Activated CD8-positive, alpha-beta memory T cell treated with anti-CD3 and anti-CD28 coated beads, Interleukin-2, amount 50 U/mL, for 1 hour (primary cell): ENCODE measurements around the gene FSTL5.

ENCODE experiments used
- DNase-seq: peaks from one replicate; pipeline ENCODE4 v3.0.0-alpha.2; 2020; ENCODE audit errors: extremely low read depth

The FSTL5 gene

GRCh38 chr4:161714022-161714751, 449.6 kb downstream of the FSTL5 start:
- DNase-seq = no peak

- DNase-seq = no peak
Observed at GRCh38 chr4:161704653-161705052, 459.1 kb downstream of the FSTL5 start.

DNA sequence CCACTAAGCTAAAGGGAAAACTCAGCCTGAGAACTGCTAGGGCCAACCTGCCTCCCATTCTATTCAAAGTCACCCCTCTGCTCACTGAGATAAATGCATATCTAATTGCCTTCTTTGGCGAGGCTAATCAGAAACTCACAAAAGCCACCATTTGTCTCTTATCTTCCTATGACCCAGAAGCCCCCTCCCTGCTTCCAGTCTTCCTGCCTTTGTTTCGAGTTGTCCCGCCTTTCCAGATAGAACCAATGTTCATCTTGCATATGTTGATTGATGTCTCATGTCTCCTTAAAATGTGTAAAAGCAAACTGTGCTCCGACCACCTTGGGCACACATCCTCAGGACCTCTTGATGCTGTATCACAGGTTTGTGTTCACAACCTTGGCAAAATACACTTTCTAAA, 459.8 kb downstream of the FSTL5 start:
- DNase-seq = no peak

DNA sequence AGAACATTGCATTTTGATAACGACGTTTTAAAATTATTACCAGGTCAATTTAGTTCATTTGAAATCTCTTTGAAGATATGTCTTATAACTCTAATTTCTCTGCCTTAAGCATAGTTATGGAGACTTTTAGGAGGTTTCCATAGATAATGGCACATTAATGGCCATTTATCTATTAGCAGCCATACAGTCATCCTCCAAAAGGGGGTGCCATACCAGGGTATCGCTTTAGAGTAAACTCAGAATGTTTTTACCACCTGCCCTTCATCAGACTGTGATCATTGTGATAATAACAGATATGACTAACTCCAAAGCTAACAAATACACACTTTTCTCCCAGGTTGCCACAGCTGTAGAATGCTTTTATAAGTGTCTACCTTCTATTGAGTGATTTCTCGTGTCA, 461.5 kb downstream of the FSTL5 start:
- no peak for DNase-seq

DNA sequence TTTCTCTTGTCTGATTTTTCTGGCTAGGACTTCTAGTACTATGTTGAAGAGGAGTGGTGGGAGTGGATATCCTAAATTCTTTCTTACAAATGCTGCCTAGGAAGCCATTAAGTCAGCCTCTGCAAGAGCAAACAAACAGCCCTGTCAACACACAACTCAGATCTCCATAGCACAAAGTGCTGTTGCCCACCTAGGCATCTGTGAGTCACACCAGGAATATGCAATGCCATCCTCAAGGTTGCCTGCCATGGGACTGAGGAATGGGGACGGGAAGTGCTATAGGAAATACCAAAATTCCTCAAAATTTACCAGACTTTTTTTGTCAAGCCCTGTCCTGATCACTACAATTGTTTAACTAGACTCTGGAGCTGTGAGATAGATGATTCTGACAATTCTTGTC, 466.9 kb downstream of the FSTL5 start:
- no peak for DNase-seq

GRCh38 chr4:161680146-161680545, 483.7 kb downstream of the FSTL5 start:
- DNase-seq = no peak

- no peak for DNase-seq
Observed at GRCh38 chr4:161664740-161665139, 499.1 kb downstream of the FSTL5 start.

GRCh38 chr4:161663844-161664243, 500.0 kb downstream of the FSTL5 start:
- DNase-seq = no peak

GRCh38 chr4:161658676-161659075, 505.1 kb downstream of the FSTL5 start:
- no peak for DNase-seq

DNA sequence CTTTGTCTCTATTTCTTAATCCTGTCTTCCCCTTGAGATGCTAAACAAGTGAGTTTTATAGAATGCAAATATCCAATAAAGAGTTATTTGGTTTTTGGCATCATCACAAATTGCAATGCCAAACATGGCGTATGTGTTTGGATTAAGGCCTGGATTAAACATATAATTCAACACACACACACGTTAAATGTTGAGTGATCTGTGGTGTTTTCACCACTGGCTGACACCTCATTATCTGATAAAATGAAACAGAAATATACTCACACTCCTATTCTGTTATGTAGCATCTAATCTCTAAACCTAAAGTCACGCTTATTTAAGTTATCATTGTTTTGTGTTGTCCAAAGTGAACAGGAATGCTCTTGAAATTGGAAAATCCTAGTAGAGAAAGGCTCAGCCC, 506.2 kb downstream of the FSTL5 start:
- no peak for DNase-seq

GRCh38 chr4:161656594-161656993, 507.2 kb downstream of the FSTL5 start:
- DNase-seq = no peak

DNA sequence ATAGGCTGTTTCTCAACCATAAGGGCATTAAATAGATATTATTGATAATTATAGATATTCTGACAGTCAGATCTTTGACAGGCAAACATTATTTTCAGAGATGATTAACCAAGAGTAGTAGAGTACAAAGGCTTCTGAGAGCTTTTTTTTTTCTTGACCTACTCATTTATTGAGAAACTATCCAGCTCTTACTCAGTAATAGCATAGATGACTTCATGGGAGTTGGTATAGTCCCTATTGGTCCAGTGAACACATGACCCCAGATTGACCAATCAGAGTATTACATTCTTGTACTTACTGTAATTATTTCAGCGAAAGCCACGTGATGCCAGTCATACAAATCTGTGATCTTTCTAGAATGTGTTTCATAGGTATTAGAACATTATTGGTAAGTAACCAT, 508.7 kb downstream of the FSTL5 start:
- DNase-seq = no peak

DNA sequence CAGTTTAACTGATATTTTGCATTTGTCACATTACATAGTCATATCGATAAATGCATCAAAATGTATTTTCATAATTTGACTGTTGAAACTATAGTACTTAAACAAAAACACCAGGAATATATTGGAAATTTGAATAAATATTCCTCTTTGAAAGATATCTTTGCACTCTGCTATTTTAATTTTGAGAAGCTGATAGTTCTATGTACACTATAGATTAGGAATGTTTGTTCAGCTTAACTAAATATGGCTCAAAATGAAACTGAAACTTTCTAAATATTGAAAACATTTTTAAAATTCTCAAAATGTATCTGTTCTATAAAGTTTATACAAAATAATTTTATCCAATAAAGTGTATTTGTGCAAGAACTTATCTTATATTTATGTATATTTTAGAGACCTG, 510.1 kb downstream of the FSTL5 start:
- no peak for DNase-seq

- DNase-seq = no peak
Observed at GRCh38 chr4:161651586-161651985, 512.2 kb downstream of the FSTL5 start.

GRCh38 chr4:161650812-161651211, 513.0 kb downstream of the FSTL5 start:
- no peak for DNase-seq

- DNase-seq = no peak
Observed at GRCh38 chr4:161647757-161648156, 516.0 kb downstream of the FSTL5 start.

- DNase-seq = no peak
Observed at GRCh38 chr4:161642708-161643107, 521.1 kb downstream of the FSTL5 start.

GRCh38 chr4:161629694-161630441, 533.9 kb downstream of the FSTL5 start:
- DNase-seq = no peak

DNA sequence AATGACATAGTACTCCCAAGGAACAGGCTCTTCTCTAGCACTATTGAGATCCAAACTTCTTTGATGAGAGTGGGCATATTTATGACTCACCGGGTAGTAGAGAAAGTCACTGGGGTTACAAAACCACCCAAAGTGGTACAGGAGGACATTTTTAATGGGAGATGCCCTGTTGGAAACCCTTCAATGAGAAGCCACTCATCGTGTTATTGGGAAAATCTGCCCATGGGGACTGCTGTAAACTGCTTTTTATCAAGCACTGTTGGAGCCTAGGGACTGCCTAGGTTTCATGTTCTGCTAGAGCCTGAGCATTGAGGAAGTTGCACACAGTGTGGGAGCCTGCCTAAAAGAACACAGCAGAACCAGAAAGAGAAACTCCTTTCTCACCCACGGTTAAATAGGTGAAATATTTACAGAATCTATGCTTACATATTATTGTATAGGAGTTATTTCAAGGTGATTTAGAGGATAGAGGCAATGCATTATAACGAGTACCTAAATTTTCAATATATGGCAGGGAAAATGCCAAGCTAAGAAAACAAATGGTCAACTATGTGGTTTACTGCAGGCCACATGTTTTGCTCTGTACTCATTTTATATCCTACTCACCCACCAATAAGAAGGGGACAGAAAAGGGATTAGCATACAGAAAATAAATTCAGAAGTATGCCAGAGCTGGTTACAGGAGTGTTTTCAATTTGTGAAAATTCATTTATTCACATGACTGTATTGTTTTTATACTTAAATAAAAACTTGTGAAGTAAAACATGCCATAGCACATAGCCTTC, 559.1 kb downstream of the FSTL5 start:
- DNase-seq = no peak

DNA sequence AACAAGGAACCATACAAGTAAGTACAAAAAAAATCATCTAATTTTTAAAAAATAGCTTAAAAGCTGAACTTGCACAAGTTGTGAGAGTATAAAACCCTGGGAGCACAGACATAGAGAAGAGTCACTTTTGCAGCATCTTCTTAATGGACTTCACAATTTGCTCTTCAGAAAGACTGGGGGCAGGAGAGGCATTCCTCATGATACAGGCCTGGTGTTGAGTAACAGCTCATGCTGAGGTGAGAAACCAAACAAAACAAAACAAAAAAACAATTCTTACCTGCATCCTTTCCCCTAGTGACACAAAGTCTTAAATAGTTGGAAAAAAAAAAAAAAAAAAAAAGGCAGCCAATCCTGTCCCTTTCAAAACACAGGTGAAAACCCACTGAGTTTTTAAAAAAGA, 562.8 kb downstream of the FSTL5 start:
- no peak for DNase-seq

- no peak for DNase-seq
Observed at GRCh38 chr4:161595230-161595771, 568.5 kb downstream of the FSTL5 start.

DNA sequence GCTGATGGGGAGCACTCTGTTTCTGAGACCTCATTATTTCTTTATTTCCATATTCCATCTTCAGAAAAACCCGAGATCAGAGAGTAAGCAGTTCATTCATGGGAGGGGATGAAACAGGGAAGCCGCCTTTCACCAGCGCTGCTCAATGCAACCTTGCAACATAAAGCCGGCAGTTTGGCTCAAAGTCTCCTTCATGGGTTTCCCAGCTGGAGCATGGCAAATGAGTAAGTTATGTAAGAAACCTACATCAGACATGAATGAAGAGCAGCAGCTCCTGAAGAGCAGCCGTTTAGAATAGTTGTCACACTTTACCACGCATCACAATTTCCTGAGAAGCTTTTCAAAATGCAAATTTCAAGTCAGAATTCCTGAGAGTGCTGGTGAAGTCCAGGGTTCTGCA, 578.8 kb downstream of the FSTL5 start:
- DNase-seq = no peak
